Measurements from ENCODE around the gene TMEM80. TPM values are rescaled to one million over a fixed set of nuclear protein-coding genes. Genes with fewer than 3 reads are reported as not detected.

The TMEM80 gene
- total and polyA plus RNA-seq, 2 experiments from 2014 or later: 12.8 to 25.4 TPM

DNA sequence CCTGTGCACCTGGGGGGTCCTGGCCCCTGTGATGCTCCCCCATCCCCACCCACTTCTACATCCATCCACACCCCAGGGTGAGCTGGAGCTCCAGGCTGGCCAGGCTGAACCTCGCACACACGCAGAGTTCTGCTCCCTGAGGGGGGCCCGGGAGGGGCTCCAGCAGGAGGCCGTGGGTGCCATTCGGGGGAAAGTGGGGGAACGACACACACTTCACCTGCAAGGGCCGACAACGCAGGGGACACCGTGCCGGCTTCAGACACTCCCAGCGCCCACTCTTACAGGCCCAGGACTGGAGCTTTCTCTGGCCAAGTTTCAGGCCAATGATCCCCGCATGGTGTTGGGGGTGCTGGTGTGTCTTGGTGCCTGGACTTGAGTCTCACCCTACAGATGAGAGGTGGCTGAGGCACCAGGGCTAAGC, 31.7 kb downstream of the TMEM80 start:
- TF ChIP-seq ZNF114 (CRISPR knock-in tag; IDR thresholded peaks at IDR 0.05) (no peak), EZH2 (IDR thresholded peaks at IDR 0.05; ENCODE audit: low read depth, unreplicated experiment) (no peak), JUNB (IDR thresholded peaks at IDR 0.05; ENCODE audit: unreplicated experiment) (no peak)
- TF ChIP-seq, protein P1, sequence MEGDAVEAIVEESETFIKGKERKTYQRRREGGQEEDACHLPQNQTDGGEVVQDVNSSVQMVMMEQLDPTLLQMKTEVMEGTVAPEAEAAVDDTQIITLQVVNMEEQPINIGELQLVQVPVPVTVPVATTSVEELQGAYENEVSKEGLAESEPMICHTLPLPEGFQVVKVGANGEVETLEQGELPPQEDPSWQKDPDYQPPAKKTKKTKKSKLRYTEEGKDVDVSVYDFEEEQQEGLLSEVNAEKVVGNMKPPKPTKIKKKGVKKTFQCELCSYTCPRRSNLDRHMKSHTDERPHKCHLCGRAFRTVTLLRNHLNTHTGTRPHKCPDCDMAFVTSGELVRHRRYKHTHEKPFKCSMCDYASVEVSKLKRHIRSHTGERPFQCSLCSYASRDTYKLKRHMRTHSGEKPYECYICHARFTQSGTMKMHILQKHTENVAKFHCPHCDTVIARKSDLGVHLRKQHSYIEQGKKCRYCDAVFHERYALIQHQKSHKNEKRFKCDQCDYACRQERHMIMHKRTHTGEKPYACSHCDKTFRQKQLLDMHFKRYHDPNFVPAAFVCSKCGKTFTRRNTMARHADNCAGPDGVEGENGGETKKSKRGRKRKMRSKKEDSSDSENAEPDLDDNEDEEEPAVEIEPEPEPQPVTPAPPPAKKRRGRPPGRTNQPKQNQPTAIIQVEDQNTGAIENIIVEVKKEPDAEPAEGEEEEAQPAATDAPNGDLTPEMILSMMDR (conservative IDR thresholded peaks at IDR 0.05; ENCODE audit: low read depth in 2 of 2): no peak
- Histone ChIP-seq H3K36me3 (ENCODE audit: insufficient read depth) (no peaks in the 10 kb centered on the region), H3K4me3 (no peak overlapping the region; the same call in 1 of the 2 replicates), H3F3A (replicated peaks; ENCODE audit: low read depth) (0 out of 2 replicates have a peak, but pooled peaks cover 12% of the 10 kb centered on the region), H3K27me3 (ENCODE audit: insufficient read depth) (no peaks in the 10 kb centered on the region), H3K4me2 (peak overlapping the region; percentile 88; the same call in 1 of the 2 replicates), H3K4me1 (ENCODE audit: insufficient read depth) (peaks cover 6% of the 10 kb centered on the region), H3K9me2 (ENCODE audit: insufficient read depth) (no peaks in the 10 kb centered on the region), H3K79me2 (replicated peaks; ENCODE audit: insufficient read depth) (no peaks in the 10 kb centered on the region), H3K27ac (ENCODE audit: low read depth) (no peak overlapping the region), H2AFZ (no peak overlapping the region), H4K20me1 (replicated peaks; ENCODE audit: insufficient read depth) (no peaks in the 10 kb centered on the region)
- peaks cover 9% of the 10 kb centered on the region; the same call in 2 of the 3 replicates for H3K4me1 Mint-ChIP-seq
- ATAC-seq: no peak
- no peak overlapping the region for H3K27ac Mint-ChIP-seq
- DNase-seq (ENCODE audit: low spot score): no peak
- H3K4me3 Mint-ChIP-seq: no peak overlapping the region
- H3K36me3 Mint-ChIP-seq (ENCODE audit: low read depth): no peaks in the 10 kb centered on the region
- H3K9me3 Mint-ChIP-seq: no peaks in the 10 kb centered on the region; the same call in 2 of the 3 replicates
- peaks cover 16% of the 10 kb centered on the region for H3K27me3 Mint-ChIP-seq (ENCODE audit: insufficient read depth, low read depth, poor library complexity)

DNA sequence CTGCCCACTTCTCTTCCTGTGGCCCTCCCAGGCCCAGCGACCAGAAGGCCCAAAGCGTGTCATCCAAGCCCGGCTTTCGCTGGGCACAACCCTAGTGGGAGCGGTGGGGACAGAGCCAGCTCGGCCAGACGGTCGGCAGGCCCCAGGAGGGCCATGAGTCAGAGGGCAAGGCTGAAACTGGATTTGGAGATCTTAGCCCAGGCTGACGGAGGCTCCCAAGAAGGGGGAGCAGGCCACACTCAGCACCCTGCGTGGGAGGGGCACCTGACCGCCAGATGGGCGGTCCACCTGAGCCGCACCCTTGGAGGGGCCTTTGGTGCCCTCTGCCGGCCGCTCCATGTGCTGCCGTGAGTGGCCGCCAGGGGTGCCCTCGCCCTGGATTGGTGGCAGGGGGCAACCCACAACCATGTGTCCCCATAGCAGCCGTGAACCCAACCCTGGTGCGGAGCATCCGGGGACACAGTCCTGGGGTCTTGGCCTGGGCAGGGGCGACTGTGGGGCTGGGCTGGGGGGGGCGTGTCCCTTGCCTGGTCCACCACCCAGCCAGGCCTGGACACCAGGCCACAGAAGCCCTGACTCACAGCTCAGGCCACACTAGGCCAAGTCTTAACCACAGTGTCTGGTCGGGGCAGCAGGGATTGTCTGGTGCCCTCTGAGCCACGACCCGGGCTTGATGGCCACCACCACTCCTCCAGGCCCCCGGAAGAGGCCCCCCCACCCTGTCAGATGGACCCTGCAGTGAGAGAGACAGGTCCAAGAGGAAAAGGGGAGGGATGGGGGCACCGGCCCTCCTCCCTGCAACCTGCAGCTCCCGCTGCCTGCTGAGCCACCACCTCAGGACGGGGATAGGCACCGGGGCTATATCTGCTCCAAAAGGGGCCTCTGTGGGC, 32.5 kb downstream of the TMEM80 start:
- H3K27ac Mint-ChIP-seq: no peak overlapping the region
- peaks cover 9% of the 10 kb centered on the region; the same call in 2 of the 3 replicates for H3K4me1 Mint-ChIP-seq
- Histone ChIP-seq H3F3A (replicated peaks; ENCODE audit: low read depth) (0 out of 2 replicates have a peak, but pooled peaks cover 12% of the 10 kb centered on the region), H3K4me3 (no peak overlapping the region), H3K36me3 (ENCODE audit: insufficient read depth) (no peaks in the 10 kb centered on the region), H3K9me2 (ENCODE audit: insufficient read depth) (no peaks in the 10 kb centered on the region), H3K27ac (ENCODE audit: low read depth) (no peak overlapping the region), H4K20me1 (replicated peaks; ENCODE audit: insufficient read depth) (no peaks in the 10 kb centered on the region), H3K27me3 (ENCODE audit: insufficient read depth) (no peaks in the 10 kb centered on the region), H2AFZ (no peak overlapping the region), H3K4me2 (peak overlapping the region; percentile 88; the same call in 1 of the 2 replicates), H3K4me1 (ENCODE audit: insufficient read depth) (peaks cover 6% of the 10 kb centered on the region), H3K79me2 (replicated peaks; ENCODE audit: insufficient read depth) (no peaks in the 10 kb centered on the region)
- H3K4me3 Mint-ChIP-seq: no peak overlapping the region
- TF ChIP-seq, protein P2, sequence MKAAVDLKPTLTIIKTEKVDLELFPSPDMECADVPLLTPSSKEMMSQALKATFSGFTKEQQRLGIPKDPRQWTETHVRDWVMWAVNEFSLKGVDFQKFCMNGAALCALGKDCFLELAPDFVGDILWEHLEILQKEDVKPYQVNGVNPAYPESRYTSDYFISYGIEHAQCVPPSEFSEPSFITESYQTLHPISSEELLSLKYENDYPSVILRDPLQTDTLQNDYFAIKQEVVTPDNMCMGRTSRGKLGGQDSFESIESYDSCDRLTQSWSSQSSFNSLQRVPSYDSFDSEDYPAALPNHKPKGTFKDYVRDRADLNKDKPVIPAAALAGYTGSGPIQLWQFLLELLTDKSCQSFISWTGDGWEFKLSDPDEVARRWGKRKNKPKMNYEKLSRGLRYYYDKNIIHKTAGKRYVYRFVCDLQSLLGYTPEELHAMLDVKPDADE (IDR thresholded peaks at IDR 0.05): no peak
- TF ChIP-seq CREB1 (CRISPR knock-in tag; IDR thresholded peaks at IDR 0.05; ENCODE audit: low read depth) (no peak), EZH2 (IDR thresholded peaks at IDR 0.05; ENCODE audit: low read depth, unreplicated experiment) (no peak), NANOG (IDR thresholded peaks at IDR 0.05; ENCODE audit: borderline replicate concordance) (no peak)
- TF ChIP-seq, protein P1 (conservative IDR thresholded peaks at IDR 0.05; ENCODE audit: low read depth in 2 of 2): peak; percentile 90 to 99
- TF ChIP-seq, protein P3, sequence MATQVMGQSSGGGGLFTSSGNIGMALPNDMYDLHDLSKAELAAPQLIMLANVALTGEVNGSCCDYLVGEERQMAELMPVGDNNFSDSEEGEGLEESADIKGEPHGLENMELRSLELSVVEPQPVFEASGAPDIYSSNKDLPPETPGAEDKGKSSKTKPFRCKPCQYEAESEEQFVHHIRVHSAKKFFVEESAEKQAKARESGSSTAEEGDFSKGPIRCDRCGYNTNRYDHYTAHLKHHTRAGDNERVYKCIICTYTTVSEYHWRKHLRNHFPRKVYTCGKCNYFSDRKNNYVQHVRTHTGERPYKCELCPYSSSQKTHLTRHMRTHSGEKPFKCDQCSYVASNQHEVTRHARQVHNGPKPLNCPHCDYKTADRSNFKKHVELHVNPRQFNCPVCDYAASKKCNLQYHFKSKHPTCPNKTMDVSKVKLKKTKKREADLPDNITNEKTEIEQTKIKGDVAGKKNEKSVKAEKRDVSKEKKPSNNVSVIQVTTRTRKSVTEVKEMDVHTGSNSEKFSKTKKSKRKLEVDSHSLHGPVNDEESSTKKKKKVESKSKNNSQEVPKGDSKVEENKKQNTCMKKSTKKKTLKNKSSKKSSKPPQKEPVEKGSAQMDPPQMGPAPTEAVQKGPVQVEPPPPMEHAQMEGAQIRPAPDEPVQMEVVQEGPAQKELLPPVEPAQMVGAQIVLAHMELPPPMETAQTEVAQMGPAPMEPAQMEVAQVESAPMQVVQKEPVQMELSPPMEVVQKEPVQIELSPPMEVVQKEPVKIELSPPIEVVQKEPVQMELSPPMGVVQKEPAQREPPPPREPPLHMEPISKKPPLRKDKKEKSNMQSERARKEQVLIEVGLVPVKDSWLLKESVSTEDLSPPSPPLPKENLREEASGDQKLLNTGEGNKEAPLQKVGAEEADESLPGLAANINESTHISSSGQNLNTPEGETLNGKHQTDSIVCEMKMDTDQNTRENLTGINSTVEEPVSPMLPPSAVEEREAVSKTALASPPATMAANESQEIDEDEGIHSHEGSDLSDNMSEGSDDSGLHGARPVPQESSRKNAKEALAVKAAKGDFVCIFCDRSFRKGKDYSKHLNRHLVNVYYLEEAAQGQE (IDR thresholded peaks at IDR 0.05; ENCODE audit: unreplicated experiment): no peak
- H3K36me3 Mint-ChIP-seq (ENCODE audit: low read depth): no peaks in the 10 kb centered on the region
- H3K9me3 Mint-ChIP-seq: no peaks in the 10 kb centered on the region; the same call in 2 of the 3 replicates
- peak; percentile 85 for DNase-seq (ENCODE audit: low spot score)
- peak; percentile 71 for ATAC-seq
- H3K27me3 Mint-ChIP-seq (ENCODE audit: insufficient read depth, low read depth, poor library complexity): peaks cover 15% of the 10 kb centered on the region
